Lower leg skin (tissue), 4 donors: ENCODE results near the gene CFAP300. TPM values are rescaled to one million over a fixed set of nuclear protein-coding genes. Genes with fewer than 3 reads are reported as not detected.

Experiments
- DNase-seq, 2 donors: peaks; one replicate each; pipeline ENCODE4 v3.0.0-alpha.2; 2019; ENCODE audit warnings: low spot score in 2 of 2
- H3K4me3 ChIP-seq: fragments of 200-600 bp; sonication (generic); 2 replicates; pipeline ENCODE4 v1.5.1; 2017; ENCODE audit warnings: mild to moderate bottlenecking, low read depth; ENCODE audit not compliant: poor library complexity, severe bottlenecking
- CTCF ChIP-seq, 3 donors: fragments of 450-650 bp; IDR thresholded peaks; one replicate each; pipeline ENCODE4 v1.5.1; 2016; ENCODE audit warnings: antibody characterized with exemption in 3 of 3, mild to moderate bottlenecking in 3 of 3, moderate library complexity in 2 of 3
- POLR2A ChIP-seq, 2 donors: fragments of 450-650 bp; IDR thresholded peaks; one replicate each; pipeline ENCODE4 v1.6.1; 2016 to 2017; ENCODE audit warnings: antibody characterized with exemption in 2 of 2, mild to moderate bottlenecking in 1 of 2, moderate library complexity in 1 of 2
- WGBS, 2 donors: methylation state at CpG; one replicate each; pipeline ENCODE4 v1.1.5; 2018; 5-methylcytosine and 5-hydroxymethylcytosine counted together
- intact Hi-C: fragments of 100-400 bp; cut with DNase I; formaldehyde crosslinking; loops from one replicate; pipeline ENCODE4 v1.15.0; 2023; ENCODE audit warnings: low total_unique reads
- total RNA-seq, 4 donors: library from RNA; depleted of rRNA; stranded (reverse); fragments of >200 nt; gene quantifications; one replicate each; pipeline ENCODE4 v1.1.0, GENCODE V29; 2016

Gene CFAP300
- total RNA-seq, 4 donors from 2014 or later = 1.2 to 1.9 (median 1.6) TPM

- intact Hi-C loops = no loop called here
- TF ChIP-seq POLR2A (IDR thresholded peaks at IDR 0.05) = no peak
- no peak for TF ChIP-seq CTCF (IDR thresholded peaks at IDR 0.05)
- no peak for DNase-seq
- WGBS, 2 donors = 9 to 10% methylated on average over 5 of the region's 5 CpGs
- no peak overlapping the region for H3K4me3 ChIP-seq
Measured at GRCh38 chr11:102112509-102112821, 65.2 kb downstream of the CFAP300 start.

GRCh38 chr11:102114032-102114431 lies 66.8 kb downstream of the CFAP300 start:
- intact Hi-C loops = no loop called here
- H3K4me3 ChIP-seq = no peak overlapping the region
- no peak for DNase-seq
- TF ChIP-seq POLR2A (IDR thresholded peaks at IDR 0.05) (no peak), CTCF (IDR thresholded peaks at IDR 0.05) (no peak)
- 53 to 55% methylated on average over 4 of the region's 4 CpGs for WGBS, 2 donors

DNA sequence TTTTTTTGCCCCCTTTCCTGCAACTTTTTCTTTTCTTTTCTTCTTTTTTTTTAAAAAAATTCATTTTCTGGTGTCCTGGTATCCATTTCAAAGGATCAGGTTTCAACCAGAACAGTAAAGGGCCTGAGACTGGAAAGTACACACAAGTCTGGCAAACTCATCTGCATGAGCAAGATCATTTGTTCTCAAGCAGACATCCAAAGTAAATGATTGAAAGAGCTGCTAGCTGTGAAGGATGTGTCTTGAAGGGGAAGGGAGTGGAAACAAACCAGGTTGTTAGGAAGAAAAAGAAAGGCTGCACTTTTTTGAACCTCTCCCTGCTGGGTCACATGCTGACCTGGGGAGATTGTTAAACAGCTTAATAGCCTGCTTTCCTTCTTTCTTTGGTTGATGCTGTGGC lies 68.3 kb downstream of the CFAP300 start:
- no peak overlapping the region for H3K4me3 ChIP-seq
- TF ChIP-seq CTCF (IDR thresholded peaks at IDR 0.05) = no peak
- TF ChIP-seq POLR2A (IDR thresholded peaks at IDR 0.05) = no peak
- no peak for DNase-seq
- intact Hi-C loops = no loop called here

GRCh38 chr11:102116453-102117205 lies 69.4 kb downstream of the CFAP300 start:
- WGBS, 2 donors = 61 to 65% methylated on average over 2 of the region's 2 CpGs
- intact Hi-C loops = no loop called here
- TF ChIP-seq POLR2A (IDR thresholded peaks at IDR 0.05) (no peak), CTCF (IDR thresholded peaks at IDR 0.05) (no peak)
- DNase-seq = no peak
- no peak overlapping the region for H3K4me3 ChIP-seq

GRCh38 chr11:102117472-102118113 lies 70.4 kb downstream of the CFAP300 start:
- WGBS, 2 donors = 36 to 47% methylated on average over 4 of the region's 4 CpGs
- TF ChIP-seq CTCF (IDR thresholded peaks at IDR 0.05) (no peak), POLR2A (IDR thresholded peaks at IDR 0.05) (no peak)
- intact Hi-C loops = no loop called here
- H3K4me3 ChIP-seq = no peak overlapping the region
- DNase-seq = no peak
